K562 (cell line): Measurements from ENCODE around the gene AICDA. TPM values are rescaled to one million over a fixed set of nuclear protein-coding genes. Genes with fewer than 3 reads are reported as not detected.

ENCODE experiments used
- ATAC-seq: fragments of 200-7000 bp; cut with Tn5 transposase; 3 replicates; pipeline ENCODE4 v1.9.1; 2020; ENCODE audit warnings: moderate library complexity
- BruUV-seq: library from RNA; stranded (reverse); fragments of 400-500 nt; replicated peaks from 2 replicates; lab custom pipeline; 2021; lab: Mats Ljungman, UMichigan
- CTCF ChIA-PET: fragments of 300-600 bp; formaldehyde crosslinking; extraction: SDS; loops from one replicate; lab custom pipeline; 2021; ENCODE audit warnings: low intra/inter-chr PET ratio; lab: Yijun Ruan, JAX
- POLR2A ChIA-PET: fragments of 300-600, 350-650 bp; sonication (Branson Sonifier 250); formaldehyde crosslinking; extraction: SDS; loops from one replicate; lab custom pipeline; 2021; ENCODE audit warnings: antibody characterized with exemption, inconsistent platforms; lab: Yijun Ruan, JAX
- DNase-seq, 4 experiments: peaks; one replicate each; pipeline versions ENCODE4 v3.0.0 to v3.0.0-alpha.2; 2011 to 2018; ENCODE audit warnings: low spot score in 3 of 4, mixed read lengths in 3 of 4; ENCODE audit errors: extremely low read depth in 1 of 4
- FAIRE-seq: peaks from 2 replicates; lab custom pipeline; 2011; peaks lifted over from hg19 to GRCh38; lab: Jason Lieb, UNC
- H2AFZ ChIP-seq: 2 replicates; pipeline ENCODE4 v1.6.0; 2011; ENCODE audit warnings: low read depth, low read length, control low read depth, inconsistent platforms
- H3K27ac ChIP-seq: fragments of 200-600 bp; 3 replicates; pipeline ENCODE4 v1.8.0; 2011; ENCODE audit warnings: low read depth, mild to moderate bottlenecking, control low read depth, inconsistent platforms, low read length, moderate library complexity, mixed read lengths; ENCODE audit errors: extremely low read depth
- H3K27me3 ChIP-seq, 2 experiments: fragments of 300-600 bp in 1 of 2; 2 replicates in 1 of 2; 3 replicates in 1 of 2; pipeline versions ENCODE4 v1.6.0 to v1.8.0; 2011; ENCODE audit warnings: inconsistent platforms in 2 of 2, low read length in 2 of 2, mild to moderate bottlenecking in 1 of 2, mixed read lengths in 1 of 2, moderate library complexity in 1 of 2; ENCODE audit not compliant: control insufficient read depth in 2 of 2, insufficient read depth in 2 of 2
- H3K36me3 ChIP-seq: fragments of 300-600 bp; 3 replicates; pipeline ENCODE4 v1.8.0; 2011; ENCODE audit warnings: mild to moderate bottlenecking, low read length, inconsistent platforms; ENCODE audit not compliant: control insufficient read depth, insufficient read depth
- H3K4me1 ChIP-seq, 2 experiments: fragments of 200-600 bp in 1 of 2; replicated peaks in 1 of 2; 2 replicates in 1 of 2; 3 replicates in 1 of 2; pipeline versions ENCODE4 v1.5.1 to v1.8.0; 2011; ENCODE audit warnings: inconsistent platforms in 2 of 2, low read length in 2 of 2, mild to moderate bottlenecking in 1 of 2, mixed read lengths in 1 of 2, moderate library complexity in 1 of 2; ENCODE audit not compliant: control insufficient read depth in 2 of 2, insufficient read depth in 2 of 2
- H3K4me2 ChIP-seq: 2 replicates; pipeline ENCODE4 v1.6.1; 2011; ENCODE audit warnings: low read length, control low read depth, inconsistent platforms, mixed read lengths; ENCODE audit not compliant: insufficient read depth
- H3K4me3 ChIP-seq: fragments of 200-600 bp; sonication (generic), shearing (Covaris generic); 2 replicates; pipeline ENCODE4 v1.5.1; 2016; ENCODE audit warnings: control low read depth, inconsistent platforms
- H3K79me2 ChIP-seq: fragments of 200-600 bp; 3 replicates; pipeline ENCODE4 v1.8.0; 2011; ENCODE audit warnings: low read length, inconsistent platforms; ENCODE audit not compliant: control insufficient read depth, insufficient read depth
- H3K9ac ChIP-seq, 2 experiments: 2 replicates each; pipeline versions ENCODE4 v1.6.0 to v1.6.1; 2011; ENCODE audit warnings: low read depth in 2 of 2, low read length in 2 of 2, control low read depth in 1 of 2, inconsistent platforms in 1 of 2, mild to moderate bottlenecking in 1 of 2, mixed read lengths in 1 of 2; ENCODE audit not compliant: insufficient read depth in 1 of 2
- H3K9me1 ChIP-seq: one replicate; pipeline ENCODE4 v1.6.0; 2011; ENCODE audit warnings: inconsistent platforms, mild to moderate bottlenecking, low read length, moderate library complexity; ENCODE audit not compliant: control insufficient read depth, insufficient read depth
- H3K9me3 ChIP-seq: replicated peaks from 2 replicates; pipeline ENCODE4 v1.5.1; 2011; ENCODE audit warnings: low read depth, low read length, inconsistent platforms; ENCODE audit not compliant: control insufficient read depth, insufficient read depth
- H4K20me1 ChIP-seq: replicated peaks from 2 replicates; pipeline ENCODE4 v1.6.1; 2011; ENCODE audit warnings: low read length, inconsistent platforms, mixed read lengths; ENCODE audit not compliant: control insufficient read depth, insufficient read depth
- COPS2 ChIP-seq: fragments of 450-650 bp; conservative IDR thresholded peaks from 2 replicates; pipeline ENCODE4 v1.6.1; 2016; ENCODE audit warnings: mild to moderate bottlenecking, moderate library complexity
- EP400 ChIP-seq: fragments of 450-650 bp; IDR thresholded peaks from 2 replicates; pipeline ENCODE4 v1.6.1; 2017; ENCODE audit warnings: antibody characterized with exemption, mild to moderate bottlenecking, moderate library complexity
- FOXK2 ChIP-seq, 2 experiments: fragments of 450-650 bp; IDR thresholded peaks in 1 of 2; conservative IDR thresholded peaks in 1 of 2; 2 replicates each; pipeline ENCODE4 v1.6.1; 2016; ENCODE audit warnings: low read depth in 2 of 2, mild to moderate bottlenecking in 1 of 2
- MAZ ChIP-seq, 2 experiments: fragments of 450-650 bp in 1 of 2; sonication (generic) in 1 of 2; formaldehyde crosslinking; IDR thresholded peaks in 1 of 2; conservative IDR thresholded peaks in 1 of 2; 2 replicates each; pipeline versions ENCODE4 v1.4.0 to v1.5.0; 2020; ENCODE audit warnings: mild to moderate bottlenecking in 1 of 2, missing genetic modification reagents in 1 of 2
- MBD2 ChIP-seq: sonication (generic); IDR thresholded peaks from 2 replicates; pipeline ENCODE4 v1.6.1; 2016; ENCODE audit warnings: low read depth, borderline replicate concordance
- PRPF4 ChIP-seq: fragments of 200-400 bp; formaldehyde crosslinking; IDR thresholded peaks from one replicate; pipeline ENCODE4 v1.6.1; 2017; ENCODE audit warnings: low read length, low read depth, mild to moderate bottlenecking; ENCODE audit not compliant: insufficient read depth, poor library complexity, severe bottlenecking
- TCF7L2 ChIP-seq: fragments of 150-350 bp; IDR thresholded peaks from 2 replicates; pipeline ENCODE4 v1.6.1; 2016; ENCODE audit warnings: low read depth, mild to moderate bottlenecking, low read length, moderate library complexity
- ZNF121 ChIP-seq: sonication (generic); formaldehyde crosslinking; conservative IDR thresholded peaks from 2 replicates; pipeline ENCODE4 v1.8.0; 2022; ENCODE audit warnings: missing genetic modification reagents
- ZNF354B ChIP-seq: fragments of 250-450 bp; sonication (Bioruptor Pico); IDR thresholded peaks from 2 replicates; pipeline ENCODE4 v1.4.0; 2020
- WGBS: fragments of 100-300 bp; shearing (Covaris generic); methylation state at CpG from one replicate; pipeline ENCODE4 v1.1.6; 2016; ENCODE audit warnings: low coverage, mixed read lengths; ENCODE audit not compliant: insufficient coverage; ENCODE audit errors: missing lambda C conversion rate; 5-methylcytosine and 5-hydroxymethylcytosine counted together
- in situ Hi-C: fragments of 300-500 bp; cut with MboI; formaldehyde crosslinking; loops from 4 replicates; pipeline ENCODE4 v1.15.0; 2018; ENCODE audit warnings: inconsistent platforms, mixed read lengths
- intact Hi-C: fragments of 100-400 bp; cut with micrococcal nuclease; formaldehyde crosslinking; loops from 2 replicates; pipeline ENCODE4 v1.14.2; 2022
- polyA plus RNA-seq, 8 experiments: library from polyadenylated mRNA; depleted of rRNA in 4 of 8; stranded (reverse) in 5 of 8; unstranded in 3 of 8; fragments of >200 nt; fragmentation: Nextera tagmentation in 2 of 8; fragmentation: Illumina TruSeq in 1 of 8; extraction: Ambion mirVana in 2 of 8; extraction: Trizol in 1 of 8; gene quantifications; 2 replicates each; pipeline versions ENCODE4 v1.2.1 to v1.2.3, GENCODE V29; 2011 to 2014; ENCODE audit warnings: inconsistent platforms in 1 of 8, missing spikeins in 1 of 8
- total RNA-seq, 7 experiments: library from RNA; depleted of rRNA in 6 of 7; stranded (reverse); fragments of >200 nt in 6 of 7; fragmentation: Illumina TruSeq in 2 of 7; extraction: Trizol in 2 of 7; gene quantifications; 2 replicates each; pipeline versions ENCODE4 v1.2.1 to v1.2.3, GENCODE V29; 2011 to 2021; ENCODE audit warnings: low replicate concordance in 1 of 7
- TF ChIP-seq, protein P1 (sequence below): IDR thresholded peaks from 2 replicates; pipeline ENCODE4 v1.6.1; 2014; ENCODE audit warnings: antibody characterized with exemption
- TF ChIP-seq, protein P2 (sequence below): IDR thresholded peaks from 2 replicates; pipeline ENCODE4 v1.6.1; 2011; ENCODE audit warnings: borderline replicate concordance, low read depth, mild to moderate bottlenecking, moderate library complexity, low read length; ENCODE audit not compliant: insufficient read depth, poor library complexity, severe bottlenecking
- TF ChIP-seq, protein P3 (sequence below): fragments of 450-650 bp; IDR thresholded peaks from 2 replicates; pipeline ENCODE4 v1.6.1; 2016
- TF ChIP-seq, protein P4 (sequence below): sonication (generic); IDR thresholded peaks from 2 replicates; pipeline ENCODE4 v1.6.1; 2016

AICDA gene
- total and polyA plus RNA-seq, 9 of the 15 experiments (the other 6 are each of a cell fraction or from before 2014, with no cell fraction given) = not detected

DNA sequence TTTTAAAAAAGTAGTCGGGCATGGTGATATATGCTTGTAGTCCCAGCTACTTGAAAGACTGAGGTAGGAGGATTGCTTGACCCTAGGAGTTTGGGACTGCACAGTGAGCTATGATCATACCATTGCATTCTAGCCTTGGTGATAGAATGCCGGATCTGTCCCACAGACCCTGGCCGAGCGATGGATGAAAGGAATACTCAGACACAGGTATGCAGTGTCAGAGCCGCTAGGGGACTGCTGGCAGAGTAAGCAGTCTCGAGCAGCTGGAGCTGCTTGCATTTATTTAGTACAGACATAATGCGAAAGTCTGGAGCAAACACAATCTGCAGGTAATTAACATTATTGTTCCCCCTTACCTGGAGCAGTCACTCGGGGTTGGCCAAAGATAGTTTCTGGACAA, 18.6 kb downstream of the AICDA start:
- H4K20me1 ChIP-seq = no peaks in the 10 kb centered on the region
- no peak overlapping the region for H3K27ac ChIP-seq
- ATAC-seq (no peak), DNase-seq (no peak), FAIRE-seq (no peak)
- no peaks in the 10 kb centered on the region for H3K79me2 ChIP-seq
- no peaks in the 10 kb centered on the region for H3K4me1 ChIP-seq
- intact Hi-C loops (no loop called here), in situ Hi-C loops (no loop called here)
- H3K9me1 ChIP-seq = no peaks in the 10 kb centered on the region
- peaks cover 0 to 6% of the 10 kb centered on the region in 2 experiments; a peak in 3 of 5 replicates for H3K27me3 ChIP-seq
- H3K36me3 ChIP-seq = no peaks in the 10 kb centered on the region
- CTCF ChIA-PET = no interaction called here
- H3K4me2 ChIP-seq = no peak overlapping the region
- H2AFZ ChIP-seq = no peak overlapping the region
- H3K9me3 ChIP-seq = no peaks in the 10 kb centered on the region
- BruUV-seq = no TSS peak
- TF ChIP-seq, protein P1, sequence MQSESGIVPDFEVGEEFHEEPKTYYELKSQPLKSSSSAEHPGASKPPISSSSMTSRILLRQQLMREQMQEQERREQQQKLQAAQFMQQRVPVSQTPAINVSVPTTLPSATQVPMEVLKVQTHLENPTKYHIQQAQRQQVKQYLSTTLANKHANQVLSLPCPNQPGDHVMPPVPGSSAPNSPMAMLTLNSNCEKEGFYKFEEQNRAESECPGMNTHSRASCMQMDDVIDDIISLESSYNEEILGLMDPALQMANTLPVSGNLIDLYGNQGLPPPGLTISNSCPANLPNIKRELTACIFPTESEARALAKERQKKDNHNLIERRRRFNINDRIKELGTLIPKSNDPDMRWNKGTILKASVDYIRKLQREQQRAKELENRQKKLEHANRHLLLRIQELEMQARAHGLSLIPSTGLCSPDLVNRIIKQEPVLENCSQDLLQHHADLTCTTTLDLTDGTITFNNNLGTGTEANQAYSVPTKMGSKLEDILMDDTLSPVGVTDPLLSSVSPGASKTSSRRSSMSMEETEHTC = no peak
- TF ChIP-seq COPS2 (no peak), TCF7L2 (no peak), FOXK2 (conservative IDR thresholded peaks at IDR 0.05 in 1 of 2, IDR thresholded peaks at IDR 0.05 in 1 of 2; ENCODE audit: low read depth in 2 of 2) (no peak), PRPF4 (no peak), MAZ (CRISPR knock-in tag; conservative IDR thresholded peaks at IDR 0.05 in 1 of 2, IDR thresholded peaks at IDR 0.05 in 1 of 2) (no peak), ZNF121 (CRISPR knock-in tag) (no peak), ZNF354B (CRISPR knock-in tag) (no peak), EP400 (no peak), MBD2 (no peak)
- TF ChIP-seq, protein P2, sequence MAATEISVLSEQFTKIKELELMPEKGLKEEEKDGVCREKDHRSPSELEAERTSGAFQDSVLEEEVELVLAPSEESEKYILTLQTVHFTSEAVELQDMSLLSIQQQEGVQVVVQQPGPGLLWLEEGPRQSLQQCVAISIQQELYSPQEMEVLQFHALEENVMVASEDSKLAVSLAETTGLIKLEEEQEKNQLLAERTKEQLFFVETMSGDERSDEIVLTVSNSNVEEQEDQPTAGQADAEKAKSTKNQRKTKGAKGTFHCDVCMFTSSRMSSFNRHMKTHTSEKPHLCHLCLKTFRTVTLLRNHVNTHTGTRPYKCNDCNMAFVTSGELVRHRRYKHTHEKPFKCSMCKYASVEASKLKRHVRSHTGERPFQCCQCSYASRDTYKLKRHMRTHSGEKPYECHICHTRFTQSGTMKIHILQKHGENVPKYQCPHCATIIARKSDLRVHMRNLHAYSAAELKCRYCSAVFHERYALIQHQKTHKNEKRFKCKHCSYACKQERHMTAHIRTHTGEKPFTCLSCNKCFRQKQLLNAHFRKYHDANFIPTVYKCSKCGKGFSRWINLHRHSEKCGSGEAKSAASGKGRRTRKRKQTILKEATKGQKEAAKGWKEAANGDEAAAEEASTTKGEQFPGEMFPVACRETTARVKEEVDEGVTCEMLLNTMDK = no peak
- TF ChIP-seq, protein P3, sequence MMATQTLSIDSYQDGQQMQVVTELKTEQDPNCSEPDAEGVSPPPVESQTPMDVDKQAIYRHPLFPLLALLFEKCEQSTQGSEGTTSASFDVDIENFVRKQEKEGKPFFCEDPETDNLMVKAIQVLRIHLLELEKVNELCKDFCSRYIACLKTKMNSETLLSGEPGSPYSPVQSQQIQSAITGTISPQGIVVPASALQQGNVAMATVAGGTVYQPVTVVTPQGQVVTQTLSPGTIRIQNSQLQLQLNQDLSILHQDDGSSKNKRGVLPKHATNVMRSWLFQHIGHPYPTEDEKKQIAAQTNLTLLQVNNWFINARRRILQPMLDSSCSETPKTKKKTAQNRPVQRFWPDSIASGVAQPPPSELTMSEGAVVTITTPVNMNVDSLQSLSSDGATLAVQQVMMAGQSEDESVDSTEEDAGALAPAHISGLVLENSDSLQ = no peak
- TF ChIP-seq, protein P4, sequence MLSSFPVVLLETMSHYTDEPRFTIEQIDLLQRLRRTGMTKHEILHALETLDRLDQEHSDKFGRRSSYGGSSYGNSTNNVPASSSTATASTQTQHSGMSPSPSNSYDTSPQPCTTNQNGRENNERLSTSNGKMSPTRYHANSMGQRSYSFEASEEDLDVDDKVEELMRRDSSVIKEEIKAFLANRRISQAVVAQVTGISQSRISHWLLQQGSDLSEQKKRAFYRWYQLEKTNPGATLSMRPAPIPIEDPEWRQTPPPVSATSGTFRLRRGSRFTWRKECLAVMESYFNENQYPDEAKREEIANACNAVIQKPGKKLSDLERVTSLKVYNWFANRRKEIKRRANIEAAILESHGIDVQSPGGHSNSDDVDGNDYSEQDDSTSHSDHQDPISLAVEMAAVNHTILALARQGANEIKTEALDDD = no peak
- WGBS = 6% methylated on average over 8 of the region's 8 CpGs
- no peak overlapping the region for H3K9ac ChIP-seq
- no peak overlapping the region for H3K4me3 ChIP-seq
- POLR2A ChIA-PET = no interaction called here
